Mononuclear cell (primary cell): Measurements from ENCODE around the gene MX1. TPM values are rescaled to one million over a fixed set of nuclear protein-coding genes. Genes with fewer than 3 reads are reported as not detected.
A peak's percentile ranks its signal among the peaks of the same experiment; 100 is the strongest.
"Not testable (repeated sequence)": the region's sequence is repeated elsewhere in the genome, so short reads cannot be mapped to it uniquely, and the experiment has no call there.

Source experiments
- H3K27me3 ChIP-seq: 2 replicates; pipeline ENCODE4 v1.6.0; 2011; ENCODE audit warnings: low read length, control low read depth; ENCODE audit not compliant: insufficient read depth
- H3K4me1 ChIP-seq: 2 replicates; pipeline ENCODE4 v1.5.1; 2011; ENCODE audit warnings: mild to moderate bottlenecking, low read length, control low read depth; ENCODE audit not compliant: insufficient read depth
- H3K4me3 ChIP-seq: 2 replicates; pipeline ENCODE4 v1.5.1; 2011; ENCODE audit warnings: mild to moderate bottlenecking, low read length, moderate library complexity
- H3K9me3 ChIP-seq: 2 replicates; pipeline ENCODE4 v1.5.1; 2011; ENCODE audit warnings: low read depth, mild to moderate bottlenecking, control low read depth, low read length
- total RNA-seq: library from RNA; depleted of rRNA; stranded (reverse); fragments of >200 nt; gene quantifications from one replicate; pipeline ENCODE4 v1.2.3, GENCODE V29; 2012

MX1 gene
- total RNA-seq, 1 donor = 77.8 TPM

- peak overlapping the region; percentile 53 for H3K4me3 ChIP-seq
- H3K27me3 ChIP-seq = no peaks in the 10 kb centered on the region
- no peaks in the 10 kb centered on the region for H3K9me3 ChIP-seq
- peaks cover 57% of the 10 kb centered on the region for H3K4me1 ChIP-seq
Measured at GRCh38 chr21:41419921-41420862, 5.8 kb upstream of the MX1 start.

DNA sequence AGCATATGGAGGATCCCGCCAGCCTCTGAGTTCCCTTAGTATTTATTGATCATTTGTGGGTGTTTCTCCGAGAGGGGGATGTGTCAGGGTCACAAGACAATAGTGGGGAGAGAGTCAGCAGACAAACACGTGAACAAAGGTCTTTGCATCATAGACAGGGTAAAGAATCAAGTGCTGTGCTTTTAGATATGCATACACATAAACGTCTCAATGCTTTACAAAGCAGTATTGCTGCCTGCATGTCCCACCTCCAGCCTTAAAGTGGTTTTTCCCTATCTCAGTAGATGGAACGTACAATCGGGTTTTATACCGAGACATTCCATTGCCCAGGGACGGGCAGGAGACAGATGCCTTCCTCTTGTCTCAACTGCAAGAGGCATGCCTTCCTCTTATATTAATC is 5.0 kb upstream of the MX1 start:
- not testable (repeated sequence) for H3K27me3 ChIP-seq, H3K4me3 ChIP-seq, H3K9me3 ChIP-seq
- peaks cover 63% of the 10 kb centered on the region for H3K4me1 ChIP-seq

DNA sequence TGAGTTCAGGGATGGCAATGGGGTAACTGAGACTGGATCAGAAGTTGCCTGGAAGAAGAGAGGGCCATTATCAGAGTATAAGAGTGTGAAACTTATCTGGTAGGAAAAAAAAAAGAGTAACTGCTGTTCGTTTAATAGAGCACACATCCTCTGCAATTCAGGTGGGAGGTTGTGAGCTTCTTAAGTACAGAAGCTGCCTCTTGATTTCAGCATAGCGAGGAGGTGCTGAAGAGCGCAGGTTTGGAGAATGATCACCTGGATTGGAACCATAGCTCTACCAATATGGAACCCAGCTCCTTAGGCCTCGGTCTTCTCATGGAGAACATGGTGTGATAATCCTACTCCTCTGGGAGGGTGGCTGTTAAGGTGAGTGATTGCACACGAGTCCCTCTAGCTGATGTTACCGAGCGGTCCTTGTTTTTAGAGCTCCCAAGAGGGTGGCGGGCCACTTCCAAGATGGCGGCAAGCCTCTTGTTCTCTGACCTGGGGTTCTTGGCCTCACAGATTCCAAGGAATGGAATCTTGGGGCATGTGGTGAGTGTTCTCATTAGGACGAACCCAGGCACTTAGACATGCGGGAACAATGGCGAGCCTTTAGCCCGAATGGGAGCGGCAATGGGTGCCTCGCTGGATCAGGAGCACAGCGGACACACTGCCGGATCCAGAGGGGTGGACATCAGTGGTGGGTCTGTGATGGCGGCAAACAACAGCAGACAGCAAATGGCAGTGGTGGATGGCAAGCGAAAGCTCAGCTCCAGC is 3.3 kb upstream of the MX1 start:
- Histone ChIP-seq H3K4me1 (peaks cover 74% of the 10 kb centered on the region), H3K9me3 (no peaks in the 10 kb centered on the region), H3K27me3 (no peaks in the 10 kb centered on the region), H3K4me3 (no peak overlapping the region)

- not testable (repeated sequence) for H3K4me3 ChIP-seq, H3K27me3 ChIP-seq, H3K9me3 ChIP-seq
- H3K4me1 ChIP-seq = peaks cover 80% of the 10 kb centered on the region
Measured at GRCh38 chr21:41423305-41423636, 2.8 kb upstream of the MX1 start.

DNA sequence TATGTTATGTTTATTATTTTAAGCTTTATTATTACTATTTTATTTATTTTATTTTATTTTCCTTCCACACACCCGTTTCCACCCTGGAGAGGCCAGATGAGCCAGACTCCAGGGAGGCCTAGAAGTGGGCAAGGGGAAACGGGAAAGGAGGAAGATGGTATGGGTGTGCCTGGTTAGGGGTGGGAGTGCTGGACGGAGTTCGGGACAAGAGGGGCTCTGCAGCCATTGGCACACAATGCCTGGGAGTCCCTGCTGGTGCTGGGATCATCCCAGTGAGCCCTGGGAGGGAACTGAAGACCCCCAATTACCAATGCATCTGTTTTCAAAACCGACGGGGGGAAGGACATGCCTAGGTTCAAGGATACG is 468 bp upstream of the MX1 start:
- Histone ChIP-seq H3K9me3 (no peaks in the 10 kb centered on the region), H3K27me3 (no peaks in the 10 kb centered on the region), H3K4me3 (peak overlapping the region; percentile 84), H3K4me1 (peaks cover 81% of the 10 kb centered on the region)

DNA sequence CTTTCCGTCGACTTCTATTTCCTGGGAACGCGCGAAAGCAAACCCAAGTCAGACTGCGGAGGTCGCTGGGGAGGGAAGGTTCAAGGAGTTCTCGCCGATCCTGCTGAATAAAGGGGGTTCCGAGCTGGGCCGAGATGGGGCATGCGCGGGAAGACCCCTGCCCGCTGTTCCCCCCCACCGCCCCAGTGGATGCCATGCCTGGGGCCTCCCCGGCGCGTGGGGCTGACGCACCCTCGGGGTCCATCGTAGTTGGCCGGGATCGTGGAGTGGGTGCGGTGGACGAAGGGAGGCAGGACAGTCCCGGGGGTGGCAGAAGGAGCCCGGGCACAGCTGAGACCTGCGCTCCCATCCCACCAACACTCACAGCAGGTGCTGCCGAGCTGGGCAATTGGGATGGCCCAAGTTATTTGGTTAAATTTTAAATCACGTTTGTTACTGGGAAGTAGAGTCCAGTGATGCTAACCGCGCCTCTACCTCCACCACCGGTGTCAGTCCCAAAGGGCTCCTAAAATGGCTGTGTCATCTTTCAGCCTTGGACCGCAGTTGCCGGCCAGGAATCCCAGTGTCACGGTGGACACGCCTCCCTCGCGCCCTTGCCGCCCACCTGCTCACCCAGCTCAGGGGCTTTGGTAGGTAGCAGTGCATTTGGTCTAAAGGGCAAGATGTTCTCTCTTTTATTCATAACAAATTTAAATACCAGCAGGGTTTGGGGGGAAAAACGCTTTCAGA is 801 bp downstream of the MX1 start:
- Histone ChIP-seq H3K27me3 (no peaks in the 10 kb centered on the region), H3K4me1 (peaks cover 79% of the 10 kb centered on the region), H3K4me3 (peak overlapping the region; percentile 84), H3K9me3 (no peaks in the 10 kb centered on the region)

- Histone ChIP-seq H3K4me3 (peak overlapping the region; percentile 84), H3K27me3 (no peaks in the 10 kb centered on the region), H3K9me3 (no peaks in the 10 kb centered on the region), H3K4me1 (peaks cover 79% of the 10 kb centered on the region)
Measured at GRCh38 chr21:41427556-41427955, 1.5 kb downstream of the MX1 start.

DNA sequence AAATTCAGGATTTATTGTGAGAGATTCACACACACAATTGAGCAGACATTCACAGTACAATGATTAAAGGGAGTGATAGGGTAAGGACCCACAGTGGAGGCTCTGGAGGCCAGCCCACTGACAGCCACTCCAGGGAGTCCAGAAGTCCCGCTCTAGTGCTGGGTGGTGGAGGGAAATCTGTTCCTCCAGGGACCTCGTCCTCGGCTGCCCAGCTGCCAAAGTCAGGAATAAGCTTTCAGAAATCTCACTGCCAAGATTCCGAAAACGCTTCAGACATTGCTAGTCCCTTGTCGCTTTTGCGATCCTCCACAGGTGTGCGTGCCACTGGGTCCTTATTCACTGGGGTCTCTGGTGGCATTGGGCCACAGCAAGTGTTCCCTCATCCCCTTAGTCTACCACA is 2.3 kb downstream of the MX1 start:
- Histone ChIP-seq H3K27me3 (no peaks in the 10 kb centered on the region), H3K9me3 (no peaks in the 10 kb centered on the region), H3K4me1 (peaks cover 76% of the 10 kb centered on the region), H3K4me3 (no peak overlapping the region)

DNA sequence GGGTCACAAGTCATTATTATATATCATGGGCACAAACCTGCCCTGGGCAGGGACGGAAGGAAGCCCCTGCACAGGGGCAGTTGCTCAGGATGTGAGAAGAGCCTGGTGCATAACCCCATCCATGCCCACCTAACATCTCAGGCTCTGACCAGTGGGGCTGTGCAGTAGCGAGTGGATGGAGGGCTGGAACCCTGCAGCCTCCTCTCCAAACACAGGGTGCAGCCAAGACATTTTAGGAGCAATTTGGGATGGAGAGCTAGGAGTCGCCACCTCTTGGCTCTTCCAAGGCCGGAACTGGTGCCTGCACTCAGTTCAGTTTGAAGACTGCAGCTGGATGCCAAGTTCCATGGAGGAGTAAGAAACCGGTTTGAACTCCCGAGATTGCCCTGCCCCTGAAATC is 2.8 kb downstream of the MX1 start:
- Histone ChIP-seq H3K9me3 (peaks cover under 1% of the 10 kb centered on the region), H3K27me3 (no peaks in the 10 kb centered on the region), H3K4me3 (no peak overlapping the region), H3K4me1 (peaks cover 70% of the 10 kb centered on the region)

- Histone ChIP-seq H3K9me3 (peaks cover 5% of the 10 kb centered on the region), H3K4me1 (peaks cover 66% of the 10 kb centered on the region), H3K4me3 (no peak overlapping the region), H3K27me3 (no peaks in the 10 kb centered on the region)
Measured at GRCh38 chr21:41429305-41429704, 3.3 kb downstream of the MX1 start.

- H3K4me3 ChIP-seq = no peak overlapping the region
- H3K4me1 ChIP-seq = peaks cover 59% of the 10 kb centered on the region
- H3K27me3 ChIP-seq = no peaks in the 10 kb centered on the region
- H3K9me3 ChIP-seq = peaks cover 10% of the 10 kb centered on the region
Measured at GRCh38 chr21:41429925-41430491, 4.0 kb downstream of the MX1 start.

DNA sequence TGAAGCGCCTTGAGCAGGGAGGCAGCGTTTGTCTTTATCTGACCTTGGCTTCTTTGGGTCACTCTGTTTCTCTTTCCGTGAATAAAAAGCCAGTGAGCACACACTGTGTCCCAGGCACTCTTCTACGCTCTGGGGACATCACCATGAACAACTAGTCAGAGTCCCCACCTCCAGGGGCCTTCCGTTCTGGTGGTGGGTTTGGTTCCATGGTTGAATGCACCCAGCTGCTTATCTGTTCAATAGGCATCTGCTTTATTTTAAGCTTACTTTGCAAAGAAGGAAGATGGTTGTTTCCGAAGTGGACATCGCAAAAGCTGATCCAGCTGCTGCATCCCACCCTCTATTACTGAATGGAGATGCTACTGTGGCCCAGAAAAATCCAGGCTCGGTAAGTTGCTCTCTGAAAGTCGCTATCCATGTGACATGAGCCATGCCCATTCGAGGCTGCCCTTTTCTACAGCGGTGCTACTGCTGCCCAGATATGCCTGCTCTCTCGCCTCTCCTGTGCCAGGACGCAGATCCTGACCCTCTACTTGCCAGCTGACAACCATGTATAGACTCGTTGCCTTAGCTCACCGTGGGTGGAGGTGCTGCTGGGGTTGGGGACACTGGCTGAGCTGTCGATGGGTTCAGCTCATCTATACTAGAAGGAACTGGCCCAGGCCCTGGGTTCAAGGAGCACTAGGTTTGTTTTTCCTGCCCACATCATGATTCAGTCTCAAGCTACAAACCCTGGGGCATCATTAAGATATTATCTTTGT is 5.9 kb downstream of the MX1 start:
- H3K4me3 ChIP-seq = no peak overlapping the region

DNA sequence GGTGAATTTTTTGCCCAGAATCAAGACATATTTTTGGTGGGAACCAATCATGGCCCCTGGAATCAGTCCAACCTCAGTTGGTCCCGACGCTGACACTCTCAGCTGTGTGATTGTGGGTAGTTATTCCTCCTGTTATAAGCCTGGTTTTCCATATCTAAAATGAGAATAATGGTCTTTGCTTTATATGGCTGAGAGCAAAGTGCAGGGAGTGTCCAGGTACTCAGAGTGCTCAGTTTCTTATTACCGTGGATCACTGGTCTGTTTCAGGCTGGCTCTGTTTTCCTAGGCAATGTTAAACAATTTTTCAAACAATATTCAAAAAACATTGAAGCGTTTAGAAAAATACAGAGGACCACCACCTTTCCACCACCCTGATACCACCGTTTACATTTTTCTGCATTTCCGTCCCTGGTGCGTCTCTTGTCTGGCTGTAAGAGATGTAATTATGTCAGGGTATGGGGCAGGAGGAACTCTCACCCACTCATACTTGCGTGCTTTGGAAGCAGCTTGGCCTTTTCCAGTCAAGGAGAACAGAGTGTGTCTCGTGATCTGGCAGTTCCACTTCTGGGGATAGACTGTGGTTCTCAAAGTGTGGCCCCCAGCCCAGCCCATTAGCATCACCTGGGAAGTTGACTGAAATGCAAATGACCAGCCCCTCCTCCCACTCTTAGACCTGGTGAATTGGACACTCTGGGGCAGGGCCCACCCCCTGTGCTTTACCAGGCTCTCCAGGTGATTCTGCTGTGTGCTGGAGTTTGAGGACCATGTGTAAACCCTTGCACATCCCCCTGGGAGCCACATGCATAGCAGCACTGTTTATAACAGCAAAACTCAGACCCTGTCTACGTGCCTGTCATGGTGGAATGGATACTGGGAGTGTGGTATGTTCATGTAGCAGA is 6.8 kb downstream of the MX1 start:
- Histone ChIP-seq H3K27me3 (no peaks in the 10 kb centered on the region), H3K4me1 (peaks cover 39% of the 10 kb centered on the region), H3K4me3 (no peak overlapping the region), H3K9me3 (peaks cover 10% of the 10 kb centered on the region)

More for the DNA sequence above, 5.9 kb downstream of the MX1 start:
- Histone ChIP-seq H3K4me1 (peaks cover 48% of the 10 kb centered on the region), H3K27me3 (no peaks in the 10 kb centered on the region), H3K9me3 (peaks cover 10% of the 10 kb centered on the region)
